GM19324 (cell line): Measurements from ENCODE around the gene UPB1.

ENCODE experiments used
- ATAC-seq: cut with Tn5 transposase; IDR thresholded peaks from one replicate; pipeline ENCODE4 v1.9.1; 2021; ENCODE audit warnings: mild to moderate bottlenecking, moderate library complexity; ENCODE audit not compliant: unreplicated experiment, low FRiP score

UPB1 gene

DNA sequence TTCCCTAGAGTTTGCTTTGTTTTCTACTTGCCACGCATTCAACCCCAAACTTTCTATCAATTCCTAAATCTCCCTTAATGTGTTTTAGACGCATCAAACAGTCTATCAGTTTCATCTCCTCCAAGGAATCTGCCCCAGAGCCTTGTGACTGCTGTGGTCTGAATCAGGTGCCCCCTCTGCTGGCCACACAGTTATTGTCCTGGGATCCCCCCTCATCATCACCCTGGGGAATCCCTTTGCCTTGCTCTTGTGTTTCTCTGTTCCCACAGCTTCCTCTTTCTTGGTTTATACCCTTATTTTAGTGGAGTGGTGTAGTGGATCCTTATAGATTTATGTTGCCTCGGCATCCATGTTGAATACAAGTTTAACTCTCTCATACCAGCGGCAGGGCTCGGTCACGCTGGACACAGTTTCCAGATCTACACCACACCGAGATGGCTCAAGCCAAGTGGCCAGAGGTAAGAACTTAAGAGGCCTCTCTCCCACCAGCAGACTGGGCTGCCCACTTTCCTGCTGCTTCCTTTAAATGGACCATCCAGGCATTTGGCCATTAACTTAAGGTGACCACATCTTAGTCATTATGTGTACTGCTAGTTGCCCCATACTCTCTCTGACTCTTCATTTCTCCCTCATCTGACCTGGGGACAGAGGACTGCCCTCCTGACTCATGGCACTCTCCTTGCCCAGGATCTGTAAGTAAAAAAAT, 8.2 kb downstream of the UPB1 start:
- no peak for ATAC-seq

DNA sequence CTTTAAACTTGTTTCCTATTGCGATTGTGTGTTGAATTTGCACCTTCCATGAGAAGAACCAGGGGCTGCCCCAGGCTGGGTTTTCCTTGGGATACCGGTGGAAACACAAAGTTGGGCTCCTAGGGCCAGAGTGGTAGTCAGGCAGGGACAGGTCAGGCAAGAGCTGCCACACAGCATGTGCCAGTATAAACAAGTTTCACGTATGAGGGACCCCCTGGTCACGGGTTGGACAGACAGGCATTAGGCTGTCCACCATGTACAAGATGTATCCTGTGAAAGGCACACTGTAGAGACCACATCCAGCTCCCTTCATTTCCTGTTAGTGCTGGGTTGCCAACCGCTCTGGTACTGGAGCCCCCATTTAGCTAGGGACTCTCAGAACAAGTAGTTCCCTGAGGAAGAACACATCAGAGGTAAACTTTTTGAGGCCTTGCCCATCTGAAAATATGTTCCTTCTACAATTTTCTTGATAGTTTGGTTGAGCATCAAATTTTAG, 8.8 kb downstream of the UPB1 start:
- ATAC-seq: no peak

DNA sequence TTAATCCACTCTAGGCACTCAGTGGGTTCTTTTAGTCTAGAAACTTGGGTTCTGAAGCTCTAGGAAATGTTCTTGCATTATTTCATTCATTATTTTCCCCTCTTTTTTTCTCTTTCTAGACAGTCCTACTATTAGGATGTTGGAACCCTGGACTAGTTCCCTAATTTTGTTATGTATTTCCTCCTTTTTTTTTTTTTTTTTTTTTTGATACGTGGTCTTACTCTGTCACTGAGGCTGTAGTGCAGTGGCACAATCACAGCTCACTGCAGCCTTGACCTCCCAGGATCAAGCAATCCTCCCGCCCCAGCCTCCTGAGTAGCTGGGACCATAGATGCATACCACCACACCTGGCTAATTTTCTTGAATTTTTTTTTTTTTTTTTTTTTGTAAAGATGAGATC, 9.4 kb downstream of the UPB1 start:
- no peak for ATAC-seq

DNA sequence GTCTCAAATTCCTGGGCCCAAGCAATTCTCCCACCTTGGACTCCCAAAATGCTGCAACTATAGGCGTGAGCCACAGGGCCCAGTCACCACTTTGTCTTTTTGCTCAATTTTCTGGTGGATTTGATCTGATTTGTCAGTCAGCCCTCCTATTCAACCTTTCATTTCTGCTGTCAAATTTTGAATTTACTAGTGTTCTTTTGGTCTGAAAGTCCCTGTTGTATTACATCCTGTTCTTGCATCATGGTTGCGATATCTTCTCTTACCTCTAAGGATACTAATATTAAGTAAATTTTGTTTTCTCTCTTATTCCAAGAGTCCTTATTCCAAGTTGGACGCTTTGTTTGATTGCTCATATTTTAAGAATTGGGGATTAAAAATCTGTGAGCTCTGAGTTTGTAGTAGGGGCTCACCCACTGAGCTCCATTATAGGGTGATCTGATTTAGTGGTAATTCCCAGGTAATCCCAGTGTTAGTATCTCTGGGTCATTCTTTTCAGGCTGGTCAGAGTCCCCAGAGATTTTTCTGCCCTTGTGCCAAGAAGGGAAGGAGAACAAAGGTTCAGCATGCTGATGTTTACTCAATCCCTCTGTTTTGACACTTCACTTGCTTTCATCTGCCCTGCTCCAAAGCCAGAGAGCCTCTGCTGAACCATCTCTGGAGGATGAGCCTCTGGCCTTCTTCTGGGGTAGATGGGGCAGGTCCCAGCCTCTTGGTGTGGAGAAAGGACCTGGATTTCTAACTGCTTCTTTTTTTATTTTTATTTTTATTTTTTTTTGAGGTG, 10.0 kb downstream of the UPB1 start:
- ATAC-seq: no peak

DNA sequence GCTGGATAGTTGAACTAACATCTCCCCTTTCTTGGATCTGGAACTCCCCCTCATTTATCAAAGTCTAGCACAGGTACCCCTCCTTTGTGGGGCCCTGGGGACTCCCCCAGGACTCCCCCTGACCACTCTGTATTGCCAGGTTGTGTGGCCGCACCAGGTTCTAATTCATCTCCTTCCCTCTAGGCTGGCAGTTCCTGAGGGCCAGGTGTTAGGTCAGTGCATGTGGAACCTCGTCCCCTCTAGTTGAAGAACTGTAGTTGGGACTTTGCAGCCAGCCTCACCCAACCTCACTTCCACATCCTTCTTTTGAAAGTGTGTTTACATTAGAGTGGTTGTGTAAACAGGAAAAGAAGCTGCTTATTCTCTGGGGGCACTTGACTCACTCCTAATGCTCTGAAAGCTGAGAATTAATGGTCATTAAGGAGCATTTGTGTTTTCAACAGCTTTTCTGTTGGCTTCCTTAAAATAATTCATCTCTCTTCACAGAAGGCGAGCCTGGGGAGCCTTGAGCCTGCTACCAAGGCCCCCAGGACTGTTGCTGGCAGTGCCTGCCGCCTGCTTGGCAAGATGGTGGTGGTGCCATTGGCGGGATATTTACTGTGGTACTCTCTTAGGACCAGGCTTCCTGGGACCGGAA, 11.8 kb downstream of the UPB1 start:
- ATAC-seq: no peak

DNA sequence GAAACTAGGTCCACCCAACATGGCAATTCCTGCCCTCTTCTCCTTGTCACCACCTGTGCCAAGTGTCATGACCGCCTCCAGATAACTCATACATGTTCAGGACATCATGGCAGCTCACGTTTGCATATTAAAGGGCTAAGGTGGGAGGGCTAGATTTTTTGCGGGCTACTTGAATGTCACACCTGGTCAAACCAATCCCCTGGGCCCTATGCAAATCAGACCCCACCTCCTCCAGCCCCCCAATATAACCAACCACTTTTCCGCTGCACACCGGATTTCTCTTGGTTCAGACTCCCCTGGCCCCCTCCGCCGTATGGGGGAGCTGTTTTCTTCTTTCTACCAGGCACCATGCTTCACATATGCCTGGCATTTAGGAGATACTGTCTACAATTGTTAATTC, 12.6 kb downstream of the UPB1 start:
- no peak for ATAC-seq

DNA sequence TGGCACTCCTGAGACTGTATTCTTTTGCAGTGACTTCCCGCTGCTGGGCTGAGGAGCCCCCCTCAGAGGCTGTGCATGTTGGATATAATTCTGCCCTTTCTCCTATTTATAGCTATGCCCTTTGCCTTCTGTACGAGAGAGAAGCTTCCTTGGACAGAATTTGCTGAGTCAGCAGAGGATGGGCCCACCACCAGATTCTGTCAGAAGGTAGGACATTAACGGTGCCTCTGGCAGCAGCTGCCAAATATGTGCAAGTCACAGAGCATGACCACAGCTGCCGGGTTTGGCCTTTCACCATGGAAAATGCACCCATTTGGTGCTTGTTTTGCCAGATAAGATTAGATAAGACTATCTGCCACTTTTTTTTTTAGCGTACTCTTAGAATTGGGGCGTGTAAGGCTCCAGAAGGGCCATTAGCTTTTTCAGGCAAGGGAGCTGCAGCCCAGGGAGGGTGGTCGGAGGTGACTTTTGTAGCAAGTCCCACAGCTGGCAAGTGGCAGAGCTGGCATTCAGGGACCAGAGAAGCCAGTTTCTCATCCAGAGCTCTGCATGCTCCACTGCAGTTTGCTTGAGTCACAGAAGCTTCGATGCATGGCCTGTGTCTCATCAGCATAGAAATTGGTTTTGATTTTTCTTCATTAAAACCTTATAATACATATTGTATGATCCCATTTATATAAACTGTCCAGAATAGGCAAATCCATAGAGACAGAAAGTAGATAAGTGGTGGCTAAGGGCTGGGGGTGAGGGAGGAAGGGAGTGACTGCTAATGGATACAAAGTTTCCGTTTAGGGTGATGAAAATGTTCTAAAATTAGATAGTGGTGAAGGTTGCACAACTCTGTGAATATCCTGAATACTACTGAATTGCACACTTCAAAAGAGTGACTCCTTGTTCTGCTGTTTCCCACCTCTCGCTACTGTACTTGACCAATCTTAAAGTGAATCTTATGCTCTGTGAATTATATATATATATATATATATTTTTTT, 15.8 kb downstream of the UPB1 start:
- ATAC-seq: no peak

DNA sequence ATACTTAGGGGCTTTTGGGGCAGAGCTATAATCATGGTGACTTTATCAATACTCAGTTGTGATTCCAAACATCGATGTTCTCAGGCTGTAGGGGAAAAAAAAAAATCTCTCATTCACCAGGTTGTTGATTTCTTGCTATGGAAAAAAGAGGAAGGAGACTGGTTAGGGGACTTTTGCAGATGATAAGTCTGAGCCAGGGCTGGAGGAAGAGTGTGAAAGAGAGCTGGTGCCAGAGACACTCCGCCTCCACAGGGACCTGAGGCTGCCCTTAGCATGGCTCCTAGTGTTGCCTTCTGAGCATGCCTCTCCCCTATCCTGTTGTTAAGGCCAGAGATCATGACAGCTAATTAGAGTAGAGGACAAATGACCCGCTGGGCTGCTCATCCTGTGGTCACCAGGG, 16.9 kb downstream of the UPB1 start:
- ATAC-seq: no peak

DNA sequence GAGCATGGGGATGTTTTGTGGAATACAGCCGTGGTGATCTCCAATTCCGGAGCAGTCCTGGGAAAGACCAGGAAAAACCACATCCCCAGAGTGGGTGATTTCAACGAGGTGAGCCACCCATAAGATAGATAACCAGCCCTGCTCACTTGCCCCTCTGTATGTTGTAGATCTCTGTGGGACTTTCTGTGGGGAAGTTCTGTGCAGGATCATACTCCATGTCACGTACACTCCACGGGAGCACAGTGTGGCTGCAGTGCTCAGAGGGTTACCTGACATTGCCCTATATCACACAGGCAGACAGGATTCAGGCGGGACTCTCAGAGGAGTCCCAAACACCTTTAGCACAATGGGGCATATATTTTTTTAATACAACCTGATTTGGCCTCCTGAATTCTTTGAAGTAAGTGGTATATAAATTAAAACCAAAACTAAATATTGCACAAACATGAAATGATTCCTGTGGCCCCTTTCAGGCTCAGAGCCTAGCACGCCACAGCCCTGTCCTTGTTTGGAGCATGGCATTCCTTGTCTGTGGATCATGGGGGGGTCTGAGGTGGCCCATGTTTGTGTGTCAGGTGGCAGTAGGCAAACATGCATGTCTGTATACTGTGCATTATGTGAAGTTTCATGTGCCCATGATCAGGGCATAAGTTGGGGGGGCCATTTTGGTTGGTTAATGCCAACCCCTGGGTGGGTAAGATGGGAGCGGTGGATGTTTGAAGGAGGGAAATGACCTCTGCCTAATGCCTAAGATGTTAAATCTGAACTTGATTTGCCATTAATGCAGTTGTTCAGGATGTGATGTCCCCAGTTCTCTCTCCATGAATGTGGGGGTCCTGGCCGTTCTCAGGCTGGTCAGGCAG, 18.5 kb downstream of the UPB1 start:
- no peak for ATAC-seq

DNA sequence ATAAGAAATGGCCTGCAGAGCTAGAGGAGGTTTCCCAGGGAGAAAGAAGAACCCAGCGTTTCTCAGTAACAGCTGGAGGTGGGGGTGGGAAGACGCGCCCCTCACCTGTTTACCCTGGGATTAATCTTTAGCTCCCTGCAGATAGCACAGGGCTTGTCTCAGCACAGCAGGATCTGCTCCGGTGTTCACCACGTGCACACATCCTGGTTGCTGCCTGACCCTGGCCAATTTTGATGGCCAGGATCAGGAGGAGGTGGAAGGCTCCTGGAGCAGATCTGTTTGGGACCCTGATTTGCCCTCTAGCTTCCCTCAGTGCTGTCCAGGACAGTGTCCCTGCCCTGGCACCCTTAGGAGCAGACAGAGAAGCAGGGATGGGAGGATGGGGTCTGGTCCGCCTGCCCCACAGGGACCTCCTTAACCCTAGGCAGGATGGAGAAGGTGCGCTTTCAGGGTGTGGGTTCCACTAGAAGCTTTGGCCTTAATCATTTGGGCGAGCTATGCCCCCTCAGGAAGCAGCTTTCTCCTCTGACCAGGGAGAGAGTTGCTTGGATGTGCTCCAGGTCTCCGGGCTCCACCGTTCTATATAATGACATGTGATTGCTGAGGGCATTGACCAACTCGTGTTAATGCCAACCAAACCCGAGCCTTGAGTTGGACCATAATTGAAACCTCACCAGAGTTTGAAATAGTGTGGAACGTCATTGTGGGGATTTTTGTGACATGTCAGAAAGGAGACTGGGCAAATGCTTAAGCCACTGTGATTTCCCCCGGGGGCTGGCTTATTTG, 19.3 kb downstream of the UPB1 start:
- no peak for ATAC-seq

DNA sequence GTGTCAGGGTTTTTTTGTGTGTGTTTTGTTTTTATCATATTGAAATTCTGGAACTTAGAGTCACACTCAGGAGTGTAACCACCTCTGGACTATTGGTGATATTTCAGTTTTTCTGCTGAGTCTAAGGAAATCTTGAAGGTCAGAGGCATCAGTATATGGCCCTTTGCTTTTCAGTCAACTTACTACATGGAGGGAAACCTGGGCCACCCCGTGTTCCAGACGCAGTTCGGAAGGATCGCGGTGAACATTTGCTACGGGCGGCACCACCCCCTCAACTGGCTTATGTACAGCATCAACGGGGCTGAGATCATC, 19.9 kb downstream of the UPB1 start:
- no peak for ATAC-seq

DNA sequence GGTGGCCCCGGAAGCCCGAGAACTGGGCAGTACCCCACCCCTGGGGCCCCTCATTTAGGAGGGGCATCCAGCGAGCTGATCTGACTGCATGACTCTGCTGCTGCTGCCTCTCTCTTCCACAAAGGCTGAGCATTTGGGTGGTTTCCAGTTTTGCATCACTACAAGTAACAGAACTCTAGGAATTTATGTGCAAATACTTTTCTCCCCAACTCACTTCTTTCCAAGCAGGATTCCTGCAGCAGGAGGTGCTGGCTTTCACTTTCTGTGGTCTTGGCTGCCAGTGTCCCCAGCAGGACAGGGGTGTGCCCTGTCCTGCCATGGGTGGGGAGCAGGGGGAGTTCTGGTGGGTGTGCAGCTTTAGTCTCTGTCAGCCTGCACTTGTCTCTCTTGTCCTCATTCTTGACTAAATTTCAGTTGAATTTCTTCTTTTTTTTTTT, 21.2 kb downstream of the UPB1 start:
- no peak for ATAC-seq

DNA sequence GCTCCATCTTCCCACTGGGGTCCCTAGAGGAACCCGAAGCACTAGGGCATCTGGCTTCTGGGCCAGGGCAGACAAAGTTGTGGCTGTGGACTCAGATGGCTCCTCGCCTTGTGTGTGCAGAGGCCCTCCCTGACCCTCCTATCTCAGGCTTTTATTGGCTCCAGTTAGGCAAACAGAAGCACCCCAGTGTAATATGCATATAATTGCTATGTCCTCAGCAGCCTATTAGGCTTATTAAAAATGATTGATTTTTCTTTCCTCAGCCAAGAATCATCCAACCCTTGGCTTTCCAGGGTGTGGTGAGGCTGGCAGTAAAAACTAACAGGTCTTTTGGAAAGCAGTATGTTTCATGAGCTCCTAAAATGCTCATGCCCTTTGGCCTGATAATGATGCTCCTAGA, 22.3 kb downstream of the UPB1 start:
- ATAC-seq: no peak

DNA sequence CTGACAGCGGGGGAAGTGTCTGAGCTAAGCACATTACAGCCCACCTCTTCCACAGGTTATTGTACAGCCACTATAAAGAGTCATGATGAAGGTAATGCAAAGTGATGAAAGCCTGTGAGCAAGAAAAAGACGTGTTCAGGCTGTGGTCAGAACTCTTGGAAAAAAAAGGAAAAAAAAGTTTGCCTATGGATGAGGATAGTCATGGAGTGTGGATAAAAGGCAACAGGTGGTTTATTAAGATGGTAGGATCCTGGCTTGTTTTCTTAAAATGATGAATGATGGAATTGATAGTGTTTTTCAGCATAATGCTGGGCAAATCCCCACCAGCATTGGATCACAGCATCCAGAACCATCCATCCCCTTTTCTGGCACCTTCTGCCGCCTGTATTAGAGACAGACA, 23.1 kb downstream of the UPB1 start:
- ATAC-seq: no peak

DNA sequence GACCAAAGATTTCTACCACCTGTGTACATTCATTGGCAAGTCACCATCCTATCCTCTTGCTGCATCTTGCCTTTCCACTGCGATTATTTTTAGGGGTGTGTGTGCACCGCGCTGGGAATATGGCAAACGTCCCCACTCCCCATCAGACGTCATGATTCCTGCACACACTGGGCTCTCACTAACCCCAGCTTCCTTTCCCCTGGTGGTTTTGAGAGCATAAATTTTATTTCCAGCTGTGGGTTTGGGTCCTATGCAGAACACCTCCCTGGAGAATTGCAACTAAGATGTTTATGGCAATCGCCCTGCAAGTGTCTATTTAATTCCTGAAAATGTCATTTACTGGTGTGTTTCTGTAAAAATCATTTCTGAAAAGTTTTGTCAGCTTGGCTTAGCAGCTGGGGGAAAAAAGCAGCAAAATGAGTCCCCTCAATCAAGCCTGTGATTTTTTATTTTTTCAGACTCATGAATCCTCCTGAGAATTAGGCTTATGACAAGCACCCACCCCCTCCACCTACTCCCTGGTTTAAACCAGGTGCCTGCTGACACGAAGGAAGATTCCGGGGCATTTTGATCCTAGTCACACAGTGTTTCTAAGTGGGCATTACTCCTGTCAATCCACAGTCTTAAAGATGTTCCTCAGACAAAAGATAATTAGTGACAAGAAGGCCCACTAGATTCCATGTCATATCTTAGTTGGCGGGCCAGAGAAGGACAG, 23.8 kb downstream of the UPB1 start:
- no peak for ATAC-seq

DNA sequence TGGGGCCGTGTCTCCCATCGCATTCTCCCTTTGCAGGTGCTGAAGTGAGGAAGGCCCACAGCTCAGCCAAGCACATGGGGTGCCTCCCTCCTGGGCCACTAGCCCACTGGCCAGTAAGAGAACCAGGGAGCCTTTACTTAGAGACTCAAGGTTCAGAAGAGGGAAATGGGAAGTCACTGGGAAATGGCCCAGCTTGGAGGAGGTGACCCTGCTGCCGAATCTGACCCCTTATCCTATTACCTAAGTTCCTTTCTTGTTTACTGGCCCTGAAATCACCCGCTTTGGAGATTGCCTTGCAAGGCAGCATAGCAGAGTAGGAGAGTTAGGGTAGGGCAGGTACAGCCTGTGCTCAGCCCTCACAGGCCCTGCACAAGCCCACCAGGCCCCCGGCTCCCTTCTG, 24.4 kb downstream of the UPB1 start:
- no peak for ATAC-seq

DNA sequence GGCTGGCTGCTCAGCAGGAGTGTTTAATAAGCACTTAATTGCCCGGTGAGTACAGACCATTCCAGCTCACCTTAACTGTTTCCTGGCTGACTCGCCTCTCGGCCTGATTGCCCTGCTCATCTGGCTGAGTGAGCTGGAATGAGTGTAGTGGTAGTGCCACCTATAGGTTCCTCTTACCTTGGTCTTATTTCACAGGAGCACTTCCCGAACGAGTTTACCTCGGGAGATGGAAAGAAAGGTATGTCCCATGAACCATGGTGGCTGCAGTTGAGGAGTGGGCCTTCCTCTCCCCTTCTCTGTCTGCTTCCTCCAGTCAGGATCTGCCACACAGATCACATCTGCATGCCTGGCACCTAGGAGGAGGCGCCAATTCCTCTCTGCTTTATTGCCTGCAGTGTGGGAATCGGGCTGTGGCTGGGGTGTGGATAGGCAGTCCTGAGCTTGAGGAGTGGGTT, 26.7 kb downstream of the UPB1 start:
- ATAC-seq: no peak

DNA sequence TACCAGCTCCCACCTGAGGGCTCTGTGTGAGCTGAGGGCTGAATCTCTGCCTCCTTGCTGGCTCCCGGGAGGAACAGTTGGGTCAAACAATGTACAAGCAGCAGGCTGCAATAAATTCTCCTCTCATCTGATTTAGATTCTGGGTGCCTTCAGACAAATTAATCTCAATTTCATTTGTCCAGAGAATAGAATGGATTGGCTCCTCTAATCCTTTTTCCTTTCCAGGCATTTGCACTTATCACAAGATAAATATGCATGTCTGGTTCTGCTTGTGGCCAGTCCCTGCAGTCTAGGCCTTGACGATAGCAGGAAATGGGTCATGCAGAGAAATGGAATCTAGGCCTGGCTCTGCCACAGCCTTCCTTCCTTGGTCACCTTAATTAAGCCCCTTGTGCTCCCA, 28.7 kb downstream of the UPB1 start:
- no peak for ATAC-seq
